Measurements from ENCODE around the gene DEFB126.
"Not testable (repeated sequence)": the region's sequence is repeated elsewhere in the genome, so short reads cannot be mapped to it uniquely, and the experiment has no call there.

Gene DEFB126

GRCh38 chr20:142290-142689 is at the start of gene DEFB126:
Gene DEFB126 (plus strand): TSS chr20:142590. CDS start chr20:142629, 39 bp downstream.
- no peak within 1 kb of the TSS for H2AFZ ChIP-seq (ENCODE audit: low read length, unreplicated experiment)

GRCh38 chr20:93641-94040 is 48.7 kb upstream of the DEFB126 start:
- H3K27me3 ChIP-seq (ENCODE audit: insufficient read depth, low read length): peaks cover 32% of the 10 kb centered on the region
- H3K4me3 ChIP-seq (ENCODE audit: low read depth, low read length): no peak overlapping the region
- no peak overlapping the region for H2AFZ ChIP-seq (ENCODE audit: low read length, unreplicated experiment)
- H3K79me2 ChIP-seq (ENCODE audit: control insufficient read depth, insufficient read depth, low read length, unreplicated experiment): no peaks in the 10 kb centered on the region
- H3K27ac ChIP-seq (ENCODE audit: low read depth, low read length): no peak overlapping the region
- H3K36me3 ChIP-seq (ENCODE audit: insufficient read depth, low read length): no peaks in the 10 kb centered on the region
- H3K4me1 ChIP-seq (ENCODE audit: control insufficient read depth, insufficient read depth, low read length, unreplicated experiment): no peaks in the 10 kb centered on the region

More at GRCh38 chr20:142290-142689, at the start of gene DEFB126:
- H3K27ac ChIP-seq (ENCODE audit: low read depth, low read length): no peak within 1 kb of the TSS
- no peaks in the 10 kb centered on the region for H3K36me3 ChIP-seq (ENCODE audit: insufficient read depth, low read length)
- H3K79me2 ChIP-seq (ENCODE audit: control insufficient read depth, insufficient read depth, low read length, unreplicated experiment): no peaks in the 10 kb centered on the region
- H3K4me3 ChIP-seq (ENCODE audit: low read depth, low read length): no peak within 1 kb of the TSS
- no peaks in the 10 kb centered on the region for H3K4me1 ChIP-seq (ENCODE audit: control insufficient read depth, insufficient read depth, low read length, unreplicated experiment)
- H3K27me3 ChIP-seq (ENCODE audit: insufficient read depth, low read length): peaks cover 76% of the 10 kb centered on the region

GRCh38 chr20:95215-95614 is 47.2 kb upstream of the DEFB126 start:
- H3K27me3 ChIP-seq (ENCODE audit: insufficient read depth, low read length): peaks cover 28% of the 10 kb centered on the region
- no peak overlapping the region for H3K4me3 ChIP-seq (ENCODE audit: low read depth, low read length)
- H3K27ac ChIP-seq (ENCODE audit: low read depth, low read length): no peak overlapping the region
- H3K79me2 ChIP-seq (ENCODE audit: control insufficient read depth, insufficient read depth, low read length, unreplicated experiment): no peaks in the 10 kb centered on the region
- H2AFZ ChIP-seq (ENCODE audit: low read length, unreplicated experiment): no peak overlapping the region
- H3K36me3 ChIP-seq (ENCODE audit: insufficient read depth, low read length): no peaks in the 10 kb centered on the region
- no peaks in the 10 kb centered on the region for H3K4me1 ChIP-seq (ENCODE audit: control insufficient read depth, insufficient read depth, low read length, unreplicated experiment)

GRCh38 chr20:97691-98090 is 44.7 kb upstream of the DEFB126 start:
- H3K27me3 ChIP-seq (ENCODE audit: insufficient read depth, low read length): peaks cover 31% of the 10 kb centered on the region
- H3K79me2 ChIP-seq (ENCODE audit: control insufficient read depth, insufficient read depth, low read length, unreplicated experiment); H3K4me1 ChIP-seq (ENCODE audit: control insufficient read depth, insufficient read depth, low read length, unreplicated experiment); H3K36me3 ChIP-seq (ENCODE audit: insufficient read depth, low read length); H2AFZ ChIP-seq (ENCODE audit: low read length, unreplicated experiment); H3K27ac ChIP-seq (ENCODE audit: low read depth, low read length); H3K4me3 ChIP-seq (ENCODE audit: low read depth, low read length): not testable (repeated sequence)

GRCh38 chr20:101975-102374 is 40.4 kb upstream of the DEFB126 start:
- H3K36me3 ChIP-seq (ENCODE audit: insufficient read depth, low read length): no peaks in the 10 kb centered on the region
- H3K27me3 ChIP-seq (ENCODE audit: insufficient read depth, low read length): peaks cover 52% of the 10 kb centered on the region
- H3K4me1 ChIP-seq (ENCODE audit: control insufficient read depth, insufficient read depth, low read length, unreplicated experiment): no peaks in the 10 kb centered on the region
- no peak overlapping the region for H3K27ac ChIP-seq (ENCODE audit: low read depth, low read length)
- H3K4me3 ChIP-seq (ENCODE audit: low read depth, low read length): no peak overlapping the region
- no peak overlapping the region for H2AFZ ChIP-seq (ENCODE audit: low read length, unreplicated experiment)
- no peaks in the 10 kb centered on the region for H3K79me2 ChIP-seq (ENCODE audit: control insufficient read depth, insufficient read depth, low read length, unreplicated experiment)

GRCh38 chr20:103456-103855 is 38.9 kb upstream of the DEFB126 start:
- H3K27ac ChIP-seq (ENCODE audit: low read depth, low read length): no peak overlapping the region
- H3K79me2 ChIP-seq (ENCODE audit: control insufficient read depth, insufficient read depth, low read length, unreplicated experiment): no peaks in the 10 kb centered on the region
- H3K36me3 ChIP-seq (ENCODE audit: insufficient read depth, low read length): no peaks in the 10 kb centered on the region
- H3K4me1 ChIP-seq (ENCODE audit: control insufficient read depth, insufficient read depth, low read length, unreplicated experiment): no peaks in the 10 kb centered on the region
- H2AFZ ChIP-seq (ENCODE audit: low read length, unreplicated experiment): no peak overlapping the region
- peaks cover 67% of the 10 kb centered on the region for H3K27me3 ChIP-seq (ENCODE audit: insufficient read depth, low read length)
- no peak overlapping the region for H3K4me3 ChIP-seq (ENCODE audit: low read depth, low read length)

GRCh38 chr20:112396-112795 is 30.0 kb upstream of the DEFB126 start:
- H2AFZ ChIP-seq (ENCODE audit: low read length, unreplicated experiment): no peak overlapping the region
- H3K4me3 ChIP-seq (ENCODE audit: low read depth, low read length): no peak overlapping the region
- no peaks in the 10 kb centered on the region for H3K79me2 ChIP-seq (ENCODE audit: control insufficient read depth, insufficient read depth, low read length, unreplicated experiment)
- peaks cover 58% of the 10 kb centered on the region for H3K27me3 ChIP-seq (ENCODE audit: insufficient read depth, low read length)
- no peak overlapping the region for H3K27ac ChIP-seq (ENCODE audit: low read depth, low read length)
- H3K36me3 ChIP-seq (ENCODE audit: insufficient read depth, low read length): no peaks in the 10 kb centered on the region
- H3K4me1 ChIP-seq (ENCODE audit: control insufficient read depth, insufficient read depth, low read length, unreplicated experiment): no peaks in the 10 kb centered on the region

- Histone ChIP-seq H2AFZ (ENCODE audit: low read length, unreplicated experiment) (no peak overlapping the region), H3K4me3 (ENCODE audit: low read depth, low read length) (no peak overlapping the region), H3K36me3 (ENCODE audit: insufficient read depth, low read length) (no peaks in the 10 kb centered on the region), H3K4me1 (ENCODE audit: control insufficient read depth, insufficient read depth, low read length, unreplicated experiment) (no peaks in the 10 kb centered on the region), H3K27ac (ENCODE audit: low read depth, low read length) (no peak overlapping the region), H3K79me2 (ENCODE audit: control insufficient read depth, insufficient read depth, low read length, unreplicated experiment) (no peaks in the 10 kb centered on the region), H3K27me3 (ENCODE audit: insufficient read depth, low read length) (peaks cover 46% of the 10 kb centered on the region)
Measured at GRCh38 chr20:117518-117917, 24.9 kb upstream of the DEFB126 start.

- H3K4me3 ChIP-seq (ENCODE audit: low read depth, low read length); H3K4me1 ChIP-seq (ENCODE audit: control insufficient read depth, insufficient read depth, low read length, unreplicated experiment); H3K79me2 ChIP-seq (ENCODE audit: control insufficient read depth, insufficient read depth, low read length, unreplicated experiment); H3K36me3 ChIP-seq (ENCODE audit: insufficient read depth, low read length); H2AFZ ChIP-seq (ENCODE audit: low read length, unreplicated experiment); H3K27ac ChIP-seq (ENCODE audit: low read depth, low read length): not testable (repeated sequence)
- H3K27me3 ChIP-seq (ENCODE audit: insufficient read depth, low read length): peaks cover 15% of the 10 kb centered on the region
Measured at GRCh38 chr20:129786-130323, 12.5 kb upstream of the DEFB126 start.

GRCh38 chr20:137668-138490 is 4.5 kb upstream of the DEFB126 start:
- Histone ChIP-seq H3K79me2 (ENCODE audit: control insufficient read depth, insufficient read depth, low read length, unreplicated experiment) (no peaks in the 10 kb centered on the region), H3K4me1 (ENCODE audit: control insufficient read depth, insufficient read depth, low read length, unreplicated experiment) (no peaks in the 10 kb centered on the region), H3K27me3 (ENCODE audit: insufficient read depth, low read length) (peaks cover 33% of the 10 kb centered on the region), H3K27ac (ENCODE audit: low read depth, low read length) (no peak overlapping the region), H3K36me3 (ENCODE audit: insufficient read depth, low read length) (no peaks in the 10 kb centered on the region), H2AFZ (ENCODE audit: low read length, unreplicated experiment) (no peak overlapping the region), H3K4me3 (ENCODE audit: low read depth, low read length) (no peak overlapping the region)

GRCh38 chr20:145877-146276 is 3.5 kb downstream of the DEFB126 start:
- no peaks in the 10 kb centered on the region for H3K36me3 ChIP-seq (ENCODE audit: insufficient read depth, low read length)
- H3K27me3 ChIP-seq (ENCODE audit: insufficient read depth, low read length): peaks cover 89% of the 10 kb centered on the region
- H2AFZ ChIP-seq (ENCODE audit: low read length, unreplicated experiment): no peak overlapping the region
- no peak overlapping the region for H3K27ac ChIP-seq (ENCODE audit: low read depth, low read length)
- no peak overlapping the region for H3K4me3 ChIP-seq (ENCODE audit: low read depth, low read length)
- H3K79me2 ChIP-seq (ENCODE audit: control insufficient read depth, insufficient read depth, low read length, unreplicated experiment): no peaks in the 10 kb centered on the region
- H3K4me1 ChIP-seq (ENCODE audit: control insufficient read depth, insufficient read depth, low read length, unreplicated experiment): no peaks in the 10 kb centered on the region

Data from ACC112 (cell line).